ENCODE measurements around the gene FNBP1L.

The FNBP1L gene

DNA sequence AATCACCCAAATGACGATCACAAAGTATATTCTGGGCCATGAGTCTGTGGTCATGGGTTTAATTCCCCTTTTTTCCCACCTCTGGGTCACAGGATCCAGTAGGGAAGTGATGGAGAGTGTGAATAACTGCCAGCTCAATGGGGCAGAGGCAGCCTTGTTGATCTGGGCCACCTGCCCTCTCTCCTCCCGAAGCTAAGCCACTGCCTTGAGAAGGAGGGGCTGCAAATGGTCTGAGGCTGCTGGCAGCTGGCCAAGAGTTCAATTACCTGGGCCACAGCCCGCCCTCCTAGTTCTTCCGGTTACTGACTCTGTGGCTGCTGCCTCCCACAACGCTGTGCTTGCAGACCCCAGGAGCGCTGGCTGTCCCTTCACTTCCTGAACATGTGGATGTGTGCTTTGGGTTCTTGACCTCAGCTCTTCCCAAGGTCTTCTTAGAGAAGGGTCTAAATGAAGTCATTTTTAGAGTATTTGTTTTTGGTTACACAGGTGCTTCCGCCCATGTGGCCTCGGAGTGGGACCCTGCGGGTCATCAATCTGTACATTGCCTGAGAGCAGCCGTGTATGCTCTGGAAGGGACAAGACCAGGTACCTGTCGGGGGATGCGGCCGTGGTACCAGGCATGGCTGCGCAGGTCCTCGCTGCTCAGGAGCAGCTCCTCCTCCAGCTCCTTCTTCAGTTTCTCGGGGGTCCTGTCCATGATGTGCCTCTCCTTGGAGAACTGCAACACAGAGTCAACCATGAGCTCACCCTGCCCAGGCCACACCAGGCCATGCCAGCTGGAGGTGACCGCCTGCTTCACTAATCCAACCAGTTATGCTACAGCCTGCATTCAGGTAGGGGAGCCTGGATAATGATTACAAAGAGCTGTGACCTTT lies 144.0 kb downstream of the FNBP1L start:
- no peak for DNase-seq (ENCODE audit: low read depth in 2 of 2)

DNA sequence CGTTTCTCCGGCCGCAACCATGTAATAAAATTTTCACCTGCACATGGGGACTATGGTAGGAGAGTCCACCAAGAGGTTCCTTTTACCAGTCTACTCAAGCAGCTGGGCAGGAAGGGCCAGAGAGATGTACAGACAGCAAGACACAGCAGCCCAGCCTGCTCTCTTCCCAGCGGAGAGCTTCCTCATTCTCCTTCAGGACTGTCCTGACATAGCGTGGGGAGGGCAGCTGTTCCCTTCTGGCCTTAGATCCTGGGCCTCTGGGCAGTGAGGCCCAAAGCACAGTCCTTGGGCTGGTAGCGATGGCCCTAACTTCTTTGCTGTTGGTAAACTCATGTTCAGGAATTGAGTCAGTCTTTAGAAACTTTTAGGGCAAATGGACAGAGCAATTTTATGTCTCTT lies 144.6 kb downstream of the FNBP1L start:
- no peak for DNase-seq (ENCODE audit: low read depth in 2 of 2)

DNA sequence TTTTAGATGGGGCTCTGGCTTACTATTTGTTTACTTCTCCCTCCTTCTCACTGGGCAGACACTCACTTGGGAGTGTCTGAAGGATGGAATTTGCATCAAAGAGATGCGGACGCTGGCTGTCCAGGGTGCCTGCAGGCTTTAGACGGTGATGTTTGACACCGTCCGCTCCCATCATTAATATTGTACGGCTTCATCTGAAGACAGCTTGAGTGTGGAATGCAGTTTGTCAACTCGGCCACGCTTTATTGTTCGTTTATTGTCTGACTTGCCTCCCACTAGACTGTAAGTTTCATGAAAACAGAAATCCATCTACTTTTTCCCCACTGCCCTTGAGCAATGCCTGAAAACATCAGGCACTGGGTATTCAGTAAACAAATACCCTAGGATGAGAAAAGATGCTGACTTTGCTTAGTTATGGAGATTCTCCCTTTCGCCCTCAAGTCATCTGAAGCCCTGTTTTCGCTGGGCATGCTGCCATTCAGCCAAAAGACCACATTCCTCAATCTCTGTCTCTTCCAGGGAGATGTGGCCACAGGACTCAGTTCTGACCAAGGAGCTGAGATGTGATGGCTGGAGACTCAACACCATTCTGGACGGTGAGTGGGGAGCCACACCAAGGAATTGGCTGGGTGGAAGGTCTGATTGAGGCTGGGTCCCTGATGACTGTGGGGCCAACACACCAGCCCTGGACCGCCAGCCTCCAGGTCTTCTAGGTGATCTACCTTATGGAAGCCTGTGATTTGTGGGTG lies 146.1 kb downstream of the FNBP1L start:
- DNase-seq (ENCODE audit: low read depth in 2 of 2) = no peak

DNA sequence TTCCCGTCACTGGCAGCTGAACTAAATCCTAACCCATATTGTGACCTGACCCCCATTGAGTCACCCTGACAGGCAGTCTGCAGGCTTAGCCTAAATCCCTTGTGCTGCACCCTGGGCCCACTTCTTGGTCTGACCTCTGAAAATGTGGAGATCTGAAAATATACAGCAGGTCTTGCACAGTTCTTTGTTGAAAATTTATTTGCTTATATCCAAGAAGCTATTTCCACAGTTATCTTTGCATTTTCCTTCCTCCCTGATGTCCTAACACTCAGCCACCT lies 146.6 kb downstream of the FNBP1L start:
- no peak for DNase-seq (ENCODE audit: low read depth in 2 of 2)

DNA sequence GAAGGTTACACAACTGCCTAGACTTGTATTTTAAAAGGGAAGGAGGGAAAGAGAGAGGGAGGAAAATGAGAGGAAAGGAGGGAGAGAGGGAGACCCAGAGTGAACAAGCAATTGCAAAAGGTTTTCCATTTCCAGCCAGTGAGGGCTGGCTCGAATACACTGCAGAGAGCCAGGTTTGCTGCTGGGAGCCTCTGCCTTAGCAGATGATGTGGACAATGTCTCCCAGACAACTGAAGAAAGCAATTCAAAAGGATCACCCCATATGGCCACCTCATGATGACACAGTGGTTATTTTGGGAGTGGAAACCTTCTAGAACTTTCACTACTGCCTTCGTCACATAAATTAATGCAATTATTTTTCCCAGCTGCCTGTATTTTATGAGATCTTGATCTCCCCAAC lies 147.3 kb downstream of the FNBP1L start:
- no peak for DNase-seq (ENCODE audit: low read depth in 2 of 2)

DNA sequence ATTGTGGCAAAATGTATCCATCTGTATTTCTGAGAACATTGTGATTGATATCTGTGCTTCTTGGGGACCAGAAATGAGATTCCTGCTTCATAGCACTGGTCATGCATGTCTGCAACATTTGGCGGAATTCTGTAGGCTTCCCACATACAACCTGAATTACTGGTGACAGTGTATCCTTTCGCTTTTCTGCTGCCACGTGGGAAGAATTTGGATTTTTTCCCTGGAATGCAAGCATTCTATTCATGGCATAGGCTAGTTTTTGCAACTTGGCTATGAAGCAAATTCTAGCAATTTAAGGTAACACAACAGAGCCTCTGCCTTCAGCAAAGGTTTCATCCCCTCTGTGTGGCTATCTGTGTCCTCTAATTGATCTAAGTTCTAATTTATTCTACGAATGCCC lies 147.8 kb downstream of the FNBP1L start:
- DNase-seq (ENCODE audit: low read depth in 2 of 2) = no peak

DNA sequence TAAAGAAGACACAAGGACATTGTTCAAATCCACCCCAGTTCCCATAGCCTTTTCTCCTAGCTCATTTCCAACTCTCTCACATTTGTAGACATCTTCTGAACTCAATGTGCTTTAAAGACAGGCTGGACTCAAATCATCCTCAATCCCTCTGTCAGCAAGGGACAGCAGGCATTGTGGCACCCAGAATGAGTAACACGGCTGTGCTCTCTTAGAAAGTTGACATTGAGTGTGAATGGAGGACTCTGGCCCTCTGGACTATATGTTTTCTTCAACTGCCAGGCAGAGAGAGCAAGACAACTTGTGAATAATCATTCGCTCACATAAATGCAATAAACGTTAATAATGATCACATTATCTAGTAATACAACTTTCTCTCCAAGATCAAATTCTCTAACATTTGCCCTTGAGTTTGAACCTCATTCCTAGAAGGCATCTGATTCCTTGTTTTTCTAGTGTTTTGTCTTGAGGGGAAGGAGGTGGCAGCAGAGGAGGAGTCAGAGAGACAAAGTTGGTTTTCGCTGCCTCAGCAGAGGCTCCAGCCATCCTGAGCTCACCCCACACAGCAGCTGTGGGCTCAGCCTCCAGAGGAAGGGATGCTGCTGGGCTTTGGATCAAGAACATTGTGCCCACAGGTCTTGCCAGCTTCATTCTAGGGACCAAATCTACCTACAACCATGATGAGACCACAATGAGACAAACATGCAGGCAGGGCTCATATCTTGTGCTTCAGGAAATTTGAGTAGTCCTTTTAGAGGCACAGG lies 148.6 kb downstream of the FNBP1L start:
- DNase-seq (ENCODE audit: low read depth in 2 of 2) = no peak

DNA sequence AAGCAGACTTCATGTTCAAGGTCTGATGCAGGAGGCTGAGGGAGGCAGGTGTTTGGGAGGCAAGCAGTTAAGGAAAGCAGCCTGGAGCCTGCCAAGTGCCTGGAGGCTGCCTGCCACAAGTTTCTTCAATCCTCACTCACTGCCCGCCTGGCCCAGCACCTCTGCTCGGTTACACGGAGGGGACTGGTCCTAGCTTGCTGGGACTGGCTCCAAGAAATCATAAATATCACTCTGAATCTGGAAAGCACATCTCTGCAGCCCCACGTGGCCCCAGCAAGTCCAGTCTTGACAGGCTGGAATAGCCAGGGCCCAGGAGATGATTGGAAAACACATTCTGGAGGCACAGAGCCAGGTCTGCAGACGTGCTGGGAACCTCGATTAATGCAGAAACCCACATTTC lies 149.8 kb downstream of the FNBP1L start:
- DNase-seq (ENCODE audit: low read depth in 2 of 2) = no peak

DNA sequence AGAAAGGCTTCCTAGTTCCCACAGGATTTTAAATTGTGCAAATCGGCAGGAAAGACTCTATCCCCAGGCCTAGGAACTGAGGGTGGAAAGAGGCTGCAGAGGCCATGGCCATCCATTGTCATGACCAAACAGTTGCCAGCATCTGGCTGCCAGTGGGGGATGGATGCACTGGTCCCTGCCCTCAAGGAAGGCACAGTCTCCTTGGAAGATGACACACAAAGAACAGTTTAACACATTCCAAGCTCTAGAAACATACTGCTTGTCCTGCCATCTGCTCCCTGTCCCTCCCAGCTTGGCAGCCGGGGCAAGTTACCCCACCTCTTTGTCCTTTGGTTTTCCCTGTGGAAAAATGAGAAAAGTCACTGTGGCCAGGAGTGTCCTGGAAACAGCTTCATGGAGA lies 150.5 kb downstream of the FNBP1L start:
- no peak for DNase-seq (ENCODE audit: low read depth in 2 of 2)

DNA sequence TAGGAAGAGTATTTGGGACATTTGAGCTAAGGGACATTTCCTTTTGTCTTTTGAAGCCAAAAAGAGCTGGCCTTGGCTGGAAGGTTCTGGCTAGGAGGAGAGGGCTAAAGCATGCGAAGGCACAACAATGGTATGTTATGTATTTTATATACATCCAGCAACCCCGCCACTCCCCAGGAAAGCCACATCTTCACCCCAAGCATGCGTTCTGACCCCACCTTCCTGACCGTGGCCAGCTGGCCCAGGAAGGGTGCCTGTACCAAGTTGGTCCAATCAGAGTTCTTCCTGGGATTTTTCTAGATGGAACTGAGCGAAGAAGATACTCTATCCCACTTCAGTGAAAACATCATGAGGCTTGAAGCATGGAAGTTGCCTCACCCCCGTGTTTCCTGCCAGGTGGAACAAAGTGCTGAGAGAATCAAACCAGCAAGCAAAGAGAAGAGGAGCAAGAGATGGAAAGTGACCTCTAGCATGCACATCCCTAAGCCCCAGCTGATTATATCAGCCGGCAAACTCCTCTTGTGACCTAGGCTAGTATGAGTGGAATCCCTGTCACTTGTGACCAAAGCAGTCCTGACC lies 151.0 kb downstream of the FNBP1L start:
- DNase-seq (ENCODE audit: low read depth in 2 of 2) = no peak

DNA sequence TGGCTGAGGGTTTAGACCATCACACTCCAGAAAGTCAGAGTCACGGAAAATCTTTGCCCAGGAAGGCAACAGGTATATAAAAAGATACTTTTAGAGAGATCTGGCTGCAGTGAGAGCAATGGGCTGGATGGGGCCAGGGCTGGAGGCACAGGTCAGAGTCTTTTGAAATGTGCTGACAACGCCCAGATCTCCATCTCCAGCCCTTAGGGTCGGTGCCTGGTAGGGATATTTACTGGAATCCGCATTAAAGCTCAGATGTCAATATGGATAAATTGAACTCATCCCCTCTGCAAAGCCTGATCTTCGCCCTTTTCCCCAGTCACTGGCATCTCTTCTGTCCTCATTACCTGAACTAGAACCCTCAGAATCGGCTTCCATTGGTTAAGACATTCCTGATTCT lies 151.6 kb downstream of the FNBP1L start:
- no peak for DNase-seq (ENCODE audit: low read depth in 2 of 2)

DNA sequence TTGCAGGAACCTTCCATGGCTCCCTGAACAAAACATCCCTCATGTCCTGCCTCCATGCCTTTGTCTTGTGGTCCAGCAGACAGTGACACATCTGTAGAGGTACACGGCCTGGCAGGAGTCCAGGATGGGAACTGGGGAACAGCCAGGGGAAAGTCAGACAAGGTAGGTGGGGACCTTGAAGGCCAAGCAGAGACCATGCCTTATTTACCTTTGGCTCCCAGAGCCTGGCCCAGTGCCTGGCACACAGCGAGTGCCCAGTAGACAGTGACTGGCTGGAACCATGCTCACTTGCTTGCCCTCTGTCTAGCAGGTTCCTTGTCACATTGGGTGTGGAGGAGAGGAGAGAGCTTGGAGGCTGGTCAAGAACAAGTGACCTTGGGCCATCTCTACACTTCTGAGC lies 152.7 kb downstream of the FNBP1L start:
- no peak for DNase-seq (ENCODE audit: low read depth in 2 of 2)

DNA sequence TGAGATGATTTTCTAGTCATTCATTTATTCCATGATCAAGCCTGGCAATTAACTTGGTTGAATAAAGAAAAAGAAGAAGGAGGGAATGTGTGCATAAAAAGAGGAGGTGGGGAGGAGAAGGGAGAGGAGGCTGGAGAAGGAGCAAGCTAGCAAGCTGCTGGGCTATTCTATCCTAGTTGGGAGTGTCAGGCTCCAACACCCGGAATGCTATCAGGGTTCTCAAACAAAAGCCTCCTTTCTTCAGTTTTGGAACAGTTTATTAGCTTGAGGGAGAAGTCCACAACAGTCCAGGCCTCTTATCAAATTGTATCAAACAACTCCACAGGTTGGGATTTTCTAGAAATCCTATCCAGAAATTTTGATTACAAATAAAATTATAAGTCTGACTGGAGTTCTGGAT lies 153.8 kb downstream of the FNBP1L start:
- no peak for DNase-seq (ENCODE audit: low read depth in 2 of 2)

DNA sequence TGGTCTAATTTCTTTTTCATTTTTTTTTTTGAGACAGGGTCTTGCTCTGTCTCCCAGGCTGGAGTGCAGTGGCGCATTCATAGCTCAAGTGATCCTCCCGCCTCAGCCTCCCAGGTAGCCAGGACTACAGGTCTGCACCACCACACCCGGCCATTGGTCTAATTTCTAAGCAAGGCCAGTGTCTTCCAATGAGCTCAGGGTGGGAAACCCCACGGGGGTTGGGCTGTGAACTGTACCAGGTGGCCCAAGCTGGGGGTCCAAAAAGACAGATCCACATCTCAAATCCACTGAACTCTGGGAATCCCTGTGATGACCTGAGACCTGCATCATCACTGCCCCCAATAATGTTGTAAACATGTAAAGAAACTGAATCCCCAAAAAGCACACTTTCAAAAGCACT lies 154.2 kb downstream of the FNBP1L start:
- no peak for DNase-seq (ENCODE audit: low read depth in 2 of 2)

DNA sequence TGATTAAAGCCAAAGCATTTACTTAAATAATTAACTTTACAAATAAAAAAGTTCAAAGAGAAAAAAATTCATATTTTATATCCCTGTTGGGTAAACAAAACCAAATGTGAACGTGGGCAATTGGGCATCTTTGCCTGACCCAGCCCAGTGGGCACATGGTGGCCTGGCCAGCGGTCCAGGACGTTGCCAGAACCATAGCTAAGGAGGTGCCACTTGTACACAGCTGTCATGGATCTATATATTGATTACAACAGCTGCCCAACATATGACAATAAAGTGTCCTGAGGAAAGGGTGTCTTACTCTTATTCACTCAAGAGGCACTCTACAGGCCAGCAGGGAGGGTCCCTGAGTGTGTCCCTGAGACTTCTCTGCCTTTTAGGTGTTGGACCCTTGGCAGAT lies 155.2 kb downstream of the FNBP1L start:
- no peak for DNase-seq (ENCODE audit: low read depth in 2 of 2)

DNA sequence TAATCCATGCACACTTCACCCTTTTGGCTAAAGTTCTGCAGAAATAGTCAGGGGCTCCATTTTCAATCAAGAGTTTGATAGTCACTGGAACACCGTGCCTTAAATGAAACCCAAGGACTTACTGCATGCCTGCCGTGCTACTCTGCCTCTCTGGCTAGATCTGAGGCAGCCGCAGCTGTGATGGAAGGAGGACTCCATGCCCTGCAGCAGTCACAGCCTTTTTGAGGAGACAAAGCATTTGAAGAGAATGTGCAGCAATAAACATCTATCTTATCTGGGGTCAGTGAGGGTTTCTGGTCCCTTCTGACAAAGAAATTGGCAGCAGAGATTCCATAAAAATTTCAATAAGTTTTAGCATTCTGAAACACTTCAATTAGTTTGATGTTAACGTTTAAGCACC lies 155.7 kb downstream of the FNBP1L start:
- no peak for DNase-seq (ENCODE audit: low read depth in 2 of 2)
